GM12878 (cell line): ENCODE results near the gene ANGPTL4. TPM values are rescaled to one million over a fixed set of nuclear protein-coding genes. Genes with fewer than 3 reads are reported as not detected.
"Not testable (repeated sequence)": the region's sequence is repeated elsewhere in the genome, so short reads cannot be mapped to it uniquely, and the experiment has no call there.

Experiments used
- ATAC-seq: fragments of 200-7000 bp; cut with Tn5 transposase; 3 replicates; pipeline ENCODE4 v1.9.1; 2020; ENCODE audit warnings: mild to moderate bottlenecking, moderate library complexity
- BruUV-seq: library from RNA; stranded (reverse); fragments of 400-500 nt; replicated peaks from 2 replicates; lab custom pipeline; 2021; lab: Mats Ljungman, UMichigan
- CTCF ChIA-PET: fragments of 300-600 bp; sonication (Branson Sonifier 250); formaldehyde crosslinking; extraction: SDS; loops from one replicate; lab custom pipeline; 2021; ENCODE audit warnings: inconsistent platforms; lab: Yijun Ruan, JAX
- POLR2A ChIA-PET: fragments of 350-600 bp; formaldehyde crosslinking; extraction: SDS; loops from one replicate; lab custom pipeline; 2021; ENCODE audit warnings: inconsistent platforms; lab: Charles Lee
- RAD21 ChIA-PET: fragments of 300-600 bp; sonication (Branson Sonifier 250); formaldehyde crosslinking; loops from one replicate; lab custom pipeline; 2023; ENCODE audit warnings: antibody characterized with exemption; ENCODE audit not compliant: unreplicated experiment; lab: Charles Lee
- SMC1A ChIA-PET: fragments of 300-600 bp; sonication (Branson Sonifier 250); formaldehyde crosslinking; loops from one replicate; lab custom pipeline; 2023; ENCODE audit not compliant: unreplicated experiment, uncharacterized antibody; lab: Charles Lee
- DNase-seq: peaks from one replicate; pipeline ENCODE4 v3.0.0-alpha.2; 2011; ENCODE audit warnings: low read depth, low spot score
- FAIRE-seq: peaks from 3 replicates; lab custom pipeline; 2011; peaks lifted over from hg19 to GRCh38; lab: Jason Lieb, UNC
- H2AFZ ChIP-seq: 2 replicates; pipeline ENCODE4 v1.6.0; 2011; ENCODE audit warnings: low read depth, low read length, control low read depth; ENCODE audit not compliant: control insufficient read depth
- H3K27ac ChIP-seq: 2 replicates; pipeline ENCODE4 v1.5.1; 2011; ENCODE audit warnings: control low read depth; ENCODE audit not compliant: control insufficient read depth, insufficient read depth
- H3K27me3 ChIP-seq, 2 experiments: replicated peaks in 1 of 2; 2 replicates each; pipeline versions ENCODE4 v1.6.0 to v1.6.1; 2011; ENCODE audit warnings: low read length in 1 of 2; ENCODE audit not compliant: control insufficient read depth in 2 of 2, insufficient read depth in 2 of 2
- H3K36me3 ChIP-seq, 2 experiments: 2 replicates each; pipeline ENCODE4 v1.5.1; 2011; ENCODE audit warnings: low read length in 1 of 2; ENCODE audit not compliant: control insufficient read depth in 2 of 2, insufficient read depth in 2 of 2
- H3K4me1 ChIP-seq: 2 replicates; pipeline ENCODE4 v1.6.1; 2011; ENCODE audit warnings: mild to moderate bottlenecking, low read length, moderate library complexity, mixed read lengths; ENCODE audit not compliant: control insufficient read depth, insufficient read depth
- H3K4me2 ChIP-seq: 2 replicates; pipeline ENCODE4 v1.6.0; 2011; ENCODE audit warnings: control low read depth; ENCODE audit not compliant: control insufficient read depth, insufficient read depth
- H3K4me3 ChIP-seq: fragments of 200-600 bp; sonication (generic); 2 replicates; pipeline ENCODE4 v1.5.1; 2016
- H3K79me2 ChIP-seq: 2 replicates; pipeline ENCODE4 v1.6.0; 2011; ENCODE audit warnings: low read length; ENCODE audit not compliant: control insufficient read depth, insufficient read depth
- H3K9ac ChIP-seq: 2 replicates; pipeline ENCODE4 v1.8.0; 2011; ENCODE audit warnings: low read length, control low read depth, mixed read lengths; ENCODE audit not compliant: control insufficient read depth, insufficient read depth
- H3K9me3 ChIP-seq: replicated peaks from 3 replicates; pipeline ENCODE4 v1.5.1; 2011; ENCODE audit warnings: mild to moderate bottlenecking, low read length; ENCODE audit not compliant: control insufficient read depth, insufficient read depth
- H4K20me1 ChIP-seq: 2 replicates; pipeline ENCODE4 v1.6.0; 2011; ENCODE audit not compliant: control insufficient read depth, insufficient read depth
- CBX3 ChIP-seq: fragments of 200-600 bp; sonication (generic); IDR thresholded peaks from 2 replicates; pipeline ENCODE4 v1.6.1; 2016; ENCODE audit warnings: low read depth, borderline replicate concordance
- CBX5 ChIP-seq: sonication (generic); IDR thresholded peaks from 2 replicates; pipeline ENCODE4 v1.6.1; 2016; ENCODE audit warnings: low read depth, moderate library complexity, mild to moderate bottlenecking, inconsistent platforms
- FOS ChIP-seq: IDR thresholded peaks from 3 replicates; pipeline ENCODE4 v1.6.1; 2011; ENCODE audit warnings: borderline replicate concordance; ENCODE audit not compliant: insufficient read length; ENCODE audit errors: extremely low read depth
- FOXK2 ChIP-seq: fragments of 450-650 bp; IDR thresholded peaks from 2 replicates; pipeline ENCODE4 v1.6.1; 2017; ENCODE audit warnings: mild to moderate bottlenecking, moderate library complexity
- JUND ChIP-seq: IDR thresholded peaks from 2 replicates; pipeline ENCODE4 v1.6.1; 2012; ENCODE audit warnings: low read depth, mild to moderate bottlenecking, low read length, improper control_type of control experiment, moderate library complexity
- SP1 ChIP-seq: IDR thresholded peaks from one replicate; pipeline ENCODE4 v1.6.1; 2011; ENCODE audit warnings: low read depth, low read length
- SPI1 ChIP-seq: IDR thresholded peaks from 2 replicates; pipeline ENCODE4 v1.6.1; 2011; ENCODE audit warnings: low read depth, mild to moderate bottlenecking, low read length, moderate library complexity, borderline replicate concordance; ENCODE audit not compliant: insufficient read depth
- WGBS: methylation state at CpG from one replicate; pipeline ENCODE4 v1.1.6; 2016; ENCODE audit warnings: low lambda C conversion rate; ENCODE audit not compliant: insufficient replicate concordance, insufficient coverage; ENCODE audit errors: missing lambda C conversion rate; 5-methylcytosine and 5-hydroxymethylcytosine counted together
- in situ Hi-C: fragments of 300-500 bp; cut with MboI; formaldehyde crosslinking; loops from 9 replicates; pipeline ENCODE4 v1.14.3; 2018; ENCODE audit warnings: mixed read lengths
- intact Hi-C: fragments of 100-400 bp; cut with micrococcal nuclease; formaldehyde crosslinking; loops from one replicate; pipeline ENCODE4 v1.14.2; 2022; ENCODE audit not compliant: unreplicated experiment
- polyA plus RNA-seq, 11 experiments: library from polyadenylated mRNA; depleted of rRNA in 4 of 11; unstranded in 6 of 11; stranded (reverse) in 5 of 11; fragments of >200 nt; fragmentation: Nextera tagmentation in 4 of 11; fragmentation: Illumina TruSeq in 1 of 11; extraction: Ambion mirVana in 4 of 11; extraction: Trizol in 1 of 11; gene quantifications; 1 replicate in 1 of 11; 2 replicates in 10 of 11; pipeline versions ENCODE4 v1.2.1 to v1.2.3, GENCODE V29; 2011 to 2016; ENCODE audit warnings: inconsistent platforms in 2 of 11, missing spikeins in 2 of 11, low read depth in 1 of 11
- total RNA-seq, 4 experiments: library from RNA; depleted of rRNA in 3 of 4; stranded (reverse); fragments of >200 nt in 3 of 4; fragmentation: Illumina TruSeq in 1 of 4; extraction: Trizol in 1 of 4; gene quantifications; 2 replicates each; pipeline versions ENCODE4 v1.2.1 to v1.2.3, GENCODE V29; 2013 to 2021
- TF ChIP-seq, protein P1 (sequence below): fragments of 450-650 bp; IDR thresholded peaks from 2 replicates; pipeline ENCODE4 v1.6.1; 2017; ENCODE audit warnings: mild to moderate bottlenecking, low read depth, inconsistent platforms; ENCODE audit not compliant: poor library complexity, severe bottlenecking
- TF ChIP-seq, protein P2 (sequence below): fragments of 450-650 bp; IDR thresholded peaks from 2 replicates; pipeline ENCODE4 v1.6.1; 2017; ENCODE audit warnings: mild to moderate bottlenecking, moderate library complexity

ANGPTL4 gene
- total and polyA plus RNA-seq, 10 of the 15 experiments (the other 5 are each of a cell fraction or from before 2014, with no cell fraction given): 0.45 TPM; not detected in 9

DNA sequence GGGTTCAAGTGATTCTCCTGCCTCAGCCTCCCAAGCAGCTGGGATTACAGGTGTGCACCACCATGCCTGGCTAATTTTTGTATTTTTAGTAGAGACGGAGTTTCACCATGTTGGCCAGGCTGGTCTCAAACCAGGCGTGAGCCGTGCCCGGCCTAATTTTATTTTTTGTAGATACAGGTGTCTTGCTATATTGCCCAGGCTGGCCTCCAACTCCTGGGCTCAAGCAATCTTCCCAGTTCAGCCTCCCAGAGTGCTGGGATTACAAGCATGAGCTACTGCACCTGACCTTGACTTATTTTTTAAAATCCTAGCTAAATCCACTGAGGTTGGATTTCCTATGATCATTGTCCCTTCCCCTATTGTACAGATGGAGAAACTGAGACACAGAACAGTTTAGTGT is 22.5 kb upstream of the ANGPTL4 start:
- H3K36me3 ChIP-seq, H3K9ac ChIP-seq, FAIRE-seq, H3K9me3 ChIP-seq, H3K4me3 ChIP-seq, ATAC-seq, DNase-seq, H3K27ac ChIP-seq, H2AFZ ChIP-seq, H4K20me1 ChIP-seq, H3K79me2 ChIP-seq, in situ Hi-C loops, H3K4me2 ChIP-seq, BruUV-seq, H3K27me3 ChIP-seq, H3K4me1 ChIP-seq, intact Hi-C loops: not testable (repeated sequence)
- ChIA-PET CTCF (interaction anchor here (0.7 to 1.1 kb wide), 2 partner anchors 12 to 237 kb away, joined by 3 to 4 read pairs; no protein-coding TSS in a partner anchor), RAD21 (interaction anchor here (0.6 to 0.8 kb wide), 2 partner anchors 13 to 164 kb away, joined by 3 to 4 read pairs; no protein-coding TSS in a partner anchor), SMC1A (interaction anchor here (0.6 to 1.0 kb wide), 2 partner anchors 15 to 74 kb away, joined by 3 read pairs; no protein-coding TSS in a partner anchor), POLR2A (interaction anchor here (0.7 kb wide), 1 partner anchor 28 kb away, joined by 3 read pairs; no protein-coding TSS in a partner anchor)
- WGBS: 88% methylated on average over 4 of the region's 4 CpGs

DNA sequence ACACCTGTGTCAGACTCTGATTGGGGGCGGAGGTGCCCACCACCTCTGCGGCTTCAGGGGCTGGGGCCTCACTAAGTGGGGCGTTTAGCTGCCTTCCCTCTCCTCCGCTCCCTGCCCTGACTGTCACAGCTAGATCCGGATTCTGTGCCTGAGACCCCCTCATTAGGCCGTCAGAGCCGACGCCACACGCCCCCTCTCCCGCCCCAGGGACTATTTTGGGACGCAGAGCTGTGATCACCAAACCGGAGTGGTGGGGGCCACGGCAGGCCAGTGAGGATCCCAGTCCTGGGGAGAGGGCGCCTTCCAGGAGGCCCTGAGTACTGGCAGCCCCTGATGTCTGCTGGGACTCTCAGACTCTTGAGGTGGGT is 21.7 kb upstream of the ANGPTL4 start:
- Histone ChIP-seq H3K27me3 (no peaks in the 10 kb centered on the region; a peak in 2 of 4 replicates), H3K79me2 (no peaks in the 10 kb centered on the region), H3K4me3 (no peak overlapping the region), H2AFZ (no peak overlapping the region), H3K27ac (no peak overlapping the region), H3K36me3 (no peaks in the 10 kb centered on the region), H3K4me2 (no peak overlapping the region), H3K4me1 (peaks cover 3% of the 10 kb centered on the region), H3K9ac (no peak overlapping the region), H4K20me1 (no peaks in the 10 kb centered on the region), H3K9me3 (no peaks in the 10 kb centered on the region)
- TF ChIP-seq FOXK2: no peak
- TF ChIP-seq SP1: no peak
- no peak for TF ChIP-seq CBX3
- TF ChIP-seq, protein P1, sequence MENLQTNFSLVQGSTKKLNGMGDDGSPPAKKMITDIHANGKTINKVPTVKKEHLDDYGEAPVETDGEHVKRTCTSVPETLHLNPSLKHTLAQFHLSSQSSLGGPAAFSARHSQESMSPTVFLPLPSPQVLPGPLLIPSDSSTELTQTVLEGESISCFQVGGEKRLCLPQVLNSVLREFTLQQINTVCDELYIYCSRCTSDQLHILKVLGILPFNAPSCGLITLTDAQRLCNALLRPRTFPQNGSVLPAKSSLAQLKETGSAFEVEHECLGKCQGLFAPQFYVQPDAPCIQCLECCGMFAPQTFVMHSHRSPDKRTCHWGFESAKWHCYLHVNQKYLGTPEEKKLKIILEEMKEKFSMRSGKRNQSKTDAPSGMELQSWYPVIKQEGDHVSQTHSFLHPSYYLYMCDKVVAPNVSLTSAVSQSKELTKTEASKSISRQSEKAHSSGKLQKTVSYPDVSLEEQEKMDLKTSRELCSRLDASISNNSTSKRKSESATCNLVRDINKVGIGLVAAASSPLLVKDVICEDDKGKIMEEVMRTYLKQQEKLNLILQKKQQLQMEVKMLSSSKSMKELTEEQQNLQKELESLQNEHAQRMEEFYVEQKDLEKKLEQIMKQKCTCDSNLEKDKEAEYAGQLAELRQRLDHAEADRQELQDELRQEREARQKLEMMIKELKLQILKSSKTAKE: no peak
- TF ChIP-seq JUND: no peak
- TF ChIP-seq, protein P2, sequence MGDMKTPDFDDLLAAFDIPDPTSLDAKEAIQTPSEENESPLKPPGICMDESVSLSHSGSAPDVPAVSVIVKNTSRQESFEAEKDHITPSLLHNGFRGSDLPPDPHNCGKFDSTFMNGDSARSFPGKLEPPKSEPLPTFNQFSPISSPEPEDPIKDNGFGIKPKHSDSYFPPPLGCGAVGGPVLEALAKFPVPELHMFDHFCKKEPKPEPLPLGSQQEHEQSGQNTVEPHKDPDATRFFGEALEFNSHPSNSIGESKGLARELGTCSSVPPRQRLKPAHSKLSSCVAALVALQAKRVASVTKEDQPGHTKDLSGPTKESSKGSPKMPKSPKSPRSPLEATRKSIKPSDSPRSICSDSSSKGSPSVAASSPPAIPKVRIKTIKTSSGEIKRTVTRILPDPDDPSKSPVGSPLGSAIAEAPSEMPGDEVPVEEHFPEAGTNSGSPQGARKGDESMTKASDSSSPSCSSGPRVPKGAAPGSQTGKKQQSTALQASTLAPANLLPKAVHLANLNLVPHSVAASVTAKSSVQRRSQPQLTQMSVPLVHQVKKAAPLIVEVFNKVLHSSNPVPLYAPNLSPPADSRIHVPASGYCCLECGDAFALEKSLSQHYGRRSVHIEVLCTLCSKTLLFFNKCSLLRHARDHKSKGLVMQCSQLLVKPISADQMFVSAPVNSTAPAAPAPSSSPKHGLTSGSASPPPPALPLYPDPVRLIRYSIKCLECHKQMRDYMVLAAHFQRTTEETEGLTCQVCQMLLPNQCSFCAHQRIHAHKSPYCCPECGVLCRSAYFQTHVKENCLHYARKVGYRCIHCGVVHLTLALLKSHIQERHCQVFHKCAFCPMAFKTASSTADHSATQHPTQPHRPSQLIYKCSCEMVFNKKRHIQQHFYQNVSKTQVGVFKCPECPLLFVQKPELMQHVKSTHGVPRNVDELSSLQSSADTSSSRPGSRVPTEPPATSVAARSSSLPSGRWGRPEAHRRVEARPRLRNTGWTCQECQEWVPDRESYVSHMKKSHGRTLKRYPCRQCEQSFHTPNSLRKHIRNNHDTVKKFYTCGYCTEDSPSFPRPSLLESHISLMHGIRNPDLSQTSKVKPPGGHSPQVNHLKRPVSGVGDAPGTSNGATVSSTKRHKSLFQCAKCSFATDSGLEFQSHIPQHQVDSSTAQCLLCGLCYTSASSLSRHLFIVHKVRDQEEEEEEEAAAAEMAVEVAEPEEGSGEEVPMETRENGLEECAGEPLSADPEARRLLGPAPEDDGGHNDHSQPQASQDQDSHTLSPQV: no peak
- no peak for TF ChIP-seq CBX5
- TF ChIP-seq FOS: no peak
- no peak for TF ChIP-seq SPI1
- ChIA-PET CTCF (no interaction called here), RAD21 (no interaction called here), POLR2A (no interaction called here), SMC1A (no interaction called here)
- BruUV-seq: no TSS peak
- intact Hi-C loops (no loop called here), in situ Hi-C loops (no loop called here)
- DNase-seq (no peak), ATAC-seq (no peak; the same call in 2 of the 3 replicates), FAIRE-seq (no peak)
- 26% methylated on average over 14 of the region's 14 CpGs for WGBS
